Measurements from ENCODE around the gene MMP11.
A peak's percentile ranks its signal among the peaks of the same experiment; 100 is the strongest.

Gene MMP11

DNA sequence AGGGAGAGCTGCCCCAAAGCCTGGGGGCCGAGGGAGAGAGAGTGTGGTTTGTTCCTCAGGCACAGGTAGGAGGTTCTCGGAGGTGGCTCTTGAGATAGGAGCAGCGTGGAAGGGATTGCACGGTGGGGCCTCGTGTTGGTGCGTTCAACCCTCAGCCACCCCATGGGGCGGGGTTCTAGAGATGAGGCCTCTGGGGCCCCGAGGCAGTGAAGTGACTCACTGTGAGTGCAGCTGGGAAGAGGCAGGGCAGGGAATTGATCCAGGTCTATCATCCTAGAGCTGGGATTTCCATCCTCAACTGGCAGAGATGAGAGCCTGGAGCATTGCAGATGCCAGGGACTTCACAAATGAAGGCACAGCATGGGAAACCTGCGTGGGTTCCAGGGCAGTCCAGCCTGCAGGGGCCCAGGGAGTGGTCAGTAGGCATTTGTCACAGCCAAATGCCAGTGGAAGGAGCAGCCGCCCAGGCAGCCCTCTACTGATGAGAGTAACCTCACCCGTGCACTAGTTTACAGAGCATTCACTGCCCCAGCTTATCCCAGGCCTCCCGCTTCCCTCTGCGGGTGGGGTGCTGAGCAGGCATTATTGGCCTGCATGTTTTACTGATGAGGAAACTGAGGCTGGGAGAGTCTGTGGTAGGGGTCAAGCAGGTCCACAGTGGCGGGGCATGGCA is 9.0 kb downstream of the MMP11 start:
- DNase-seq: no peak

DNA sequence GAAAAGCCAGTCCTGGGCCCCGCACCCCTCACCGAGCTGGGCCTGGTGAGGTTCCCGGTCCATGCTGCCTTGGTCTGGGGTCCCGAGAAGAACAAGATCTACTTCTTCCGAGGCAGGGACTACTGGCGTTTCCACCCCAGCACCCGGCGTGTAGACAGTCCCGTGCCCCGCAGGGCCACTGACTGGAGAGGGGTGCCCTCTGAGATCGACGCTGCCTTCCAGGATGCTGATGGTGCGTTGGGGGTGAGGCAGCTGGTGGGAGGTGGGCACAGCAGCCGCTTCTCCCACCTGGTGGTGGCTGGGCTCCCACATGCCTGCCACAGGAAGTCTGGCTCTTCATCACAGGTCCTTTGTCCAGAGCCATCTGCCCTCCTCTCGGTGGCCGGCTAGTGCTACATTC is 9.6 kb downstream of the MMP11 start:
- DNase-seq: no peak

- DNase-seq: no peak
Measured at GRCh38 chr22:23782703-23783102, 10.1 kb downstream of the MMP11 start.

- no peak for DNase-seq
Measured at GRCh38 chr22:23783265-23784150, 10.9 kb downstream of the MMP11 start.

DNA sequence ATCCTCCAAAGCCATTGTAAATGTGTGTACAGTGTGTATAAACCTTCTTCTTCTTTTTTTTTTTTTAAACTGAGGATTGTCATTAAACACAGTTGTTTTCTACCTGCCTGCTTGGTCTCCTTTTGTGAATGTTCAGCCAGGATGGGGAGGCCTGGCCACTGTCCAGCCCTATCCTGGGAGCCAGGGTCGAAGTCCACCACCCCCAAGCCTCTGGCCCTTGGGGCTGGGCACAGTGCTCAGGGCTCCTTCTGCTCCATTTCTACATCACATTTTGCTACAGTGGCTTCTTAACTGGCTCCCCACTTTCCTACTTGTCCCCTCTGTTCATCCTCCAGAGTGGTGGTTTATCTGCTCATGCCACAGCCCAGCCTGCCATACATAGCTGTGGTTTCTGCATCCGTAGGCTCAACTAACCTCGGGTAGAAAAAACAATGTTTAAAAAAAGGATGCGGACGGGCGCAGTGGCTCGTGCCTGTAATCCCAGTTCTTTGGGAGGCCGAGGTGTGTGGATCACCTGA is 11.6 kb downstream of the MMP11 start:
- DNase-seq: no peak

DNA sequence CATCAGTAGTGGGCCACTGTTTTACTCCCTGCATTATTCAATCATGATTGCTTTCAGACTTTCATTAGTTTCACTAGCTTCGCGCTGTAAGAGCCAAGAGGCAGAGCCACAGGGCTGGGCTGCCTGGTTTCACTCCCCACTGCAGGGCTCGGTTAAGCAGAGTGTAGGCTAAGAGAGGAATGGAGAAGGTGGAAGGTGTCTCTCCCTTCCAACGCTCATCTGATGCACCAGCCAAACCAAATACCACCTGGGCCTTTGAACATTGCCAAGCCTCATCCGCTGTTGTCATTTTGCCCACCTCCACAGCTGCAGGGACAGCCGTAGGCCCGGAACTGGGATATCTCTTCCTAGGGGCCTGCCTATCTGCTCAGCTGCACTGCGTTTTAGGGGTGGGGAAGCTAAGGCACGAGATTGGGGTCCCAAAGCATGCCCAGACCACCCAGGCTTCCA is 13.6 kb downstream of the MMP11 start:
- DNase-seq: peak; percentile 64

- peak; percentile 85 for DNase-seq
Measured at GRCh38 chr22:23786752-23787599, 14.3 kb downstream of the MMP11 start, which contains the start of gene SMARCB1. SMARCB1 (plus strand) TSS chr22:23786966; CDS start chr22:23787170, 204 bp downstream.

- no peak for DNase-seq
Measured at GRCh38 chr22:23787600-23787896, 14.9 kb downstream of the MMP11 start.

- no peak for DNase-seq
Measured at GRCh38 chr22:23787910-23788309, 15.3 kb downstream of the MMP11 start.

- DNase-seq: peak; percentile 11
Measured at GRCh38 chr22:23789121-23789520, 16.5 kb downstream of the MMP11 start.

DNA sequence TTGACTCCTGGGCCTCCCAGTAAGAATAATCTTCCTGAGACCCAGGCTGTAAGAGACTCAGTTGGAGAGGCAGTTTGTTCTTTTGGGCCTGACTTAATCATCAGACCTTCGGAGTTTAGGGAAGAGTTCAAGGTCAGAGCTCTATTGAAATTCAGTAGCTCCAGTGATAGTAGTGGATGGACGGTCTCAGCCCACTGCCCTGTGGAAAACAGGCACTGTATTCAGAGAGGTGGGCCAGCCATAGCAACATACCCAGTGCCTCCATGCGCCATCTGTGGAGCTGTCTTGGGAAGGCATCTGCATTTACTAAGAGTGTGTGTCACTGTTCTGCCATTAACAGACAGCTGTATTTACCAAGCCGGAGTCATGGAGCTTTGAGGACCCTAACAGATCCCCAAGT is 17.0 kb downstream of the MMP11 start:
- DNase-seq: no peak

GRCh38 chr22:23790819-23791737 is 18.4 kb downstream of the MMP11 start:
- no peak for DNase-seq

DNA sequence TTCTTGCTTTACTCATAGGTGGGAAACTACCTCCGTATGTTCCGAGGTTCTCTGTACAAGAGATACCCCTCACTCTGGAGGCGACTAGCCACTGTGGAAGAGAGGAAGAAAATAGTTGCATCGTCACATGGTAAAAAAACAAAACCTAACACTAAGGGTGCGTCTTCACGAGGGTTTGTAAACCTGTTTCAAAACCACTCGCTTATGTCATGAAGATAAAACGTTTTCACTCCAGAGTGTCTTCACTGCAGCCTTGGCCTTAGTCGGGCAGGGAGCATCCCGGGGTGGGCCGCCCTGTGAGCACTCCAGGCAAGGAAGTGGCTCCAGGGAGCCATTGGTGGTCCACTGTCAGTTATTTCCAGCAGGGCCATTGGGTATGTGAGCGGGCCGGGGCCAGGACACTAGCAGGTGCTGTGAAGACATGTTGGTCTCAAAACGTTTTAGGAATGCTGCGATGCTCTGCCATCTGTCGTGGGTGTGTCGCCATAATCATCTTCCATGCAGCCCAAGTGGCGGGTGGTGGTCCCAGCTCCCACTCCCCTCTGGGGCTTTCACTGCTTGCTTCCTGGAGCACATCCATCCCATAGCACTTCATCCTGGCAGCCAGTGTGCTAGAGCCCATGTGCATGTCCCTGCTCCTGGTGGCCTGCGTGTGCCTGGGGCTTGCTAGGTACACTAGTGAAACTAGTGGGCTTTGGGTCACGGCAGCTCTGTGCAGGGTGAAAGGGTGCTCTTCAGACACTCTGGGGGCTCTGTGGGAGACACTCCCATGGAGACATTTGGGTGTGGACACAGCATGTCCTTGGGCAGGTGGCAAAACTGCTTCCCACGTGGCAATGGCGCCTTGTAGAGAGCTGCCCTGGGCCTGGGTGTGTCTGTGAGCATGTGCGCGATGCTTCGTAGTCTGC is 19.3 kb downstream of the MMP11 start:
- no peak for DNase-seq

- no peak for DNase-seq
Measured at GRCh38 chr22:23793326-23793725, 20.7 kb downstream of the MMP11 start.

- DNase-seq: no peak
Measured at GRCh38 chr22:23796461-23796860, 23.8 kb downstream of the MMP11 start.

GRCh38 chr22:23800297-23801237 is 27.9 kb downstream of the MMP11 start:
- no peak for DNase-seq

GRCh38 chr22:23801238-23801821 is 28.7 kb downstream of the MMP11 start:
- no peak for DNase-seq

DNA sequence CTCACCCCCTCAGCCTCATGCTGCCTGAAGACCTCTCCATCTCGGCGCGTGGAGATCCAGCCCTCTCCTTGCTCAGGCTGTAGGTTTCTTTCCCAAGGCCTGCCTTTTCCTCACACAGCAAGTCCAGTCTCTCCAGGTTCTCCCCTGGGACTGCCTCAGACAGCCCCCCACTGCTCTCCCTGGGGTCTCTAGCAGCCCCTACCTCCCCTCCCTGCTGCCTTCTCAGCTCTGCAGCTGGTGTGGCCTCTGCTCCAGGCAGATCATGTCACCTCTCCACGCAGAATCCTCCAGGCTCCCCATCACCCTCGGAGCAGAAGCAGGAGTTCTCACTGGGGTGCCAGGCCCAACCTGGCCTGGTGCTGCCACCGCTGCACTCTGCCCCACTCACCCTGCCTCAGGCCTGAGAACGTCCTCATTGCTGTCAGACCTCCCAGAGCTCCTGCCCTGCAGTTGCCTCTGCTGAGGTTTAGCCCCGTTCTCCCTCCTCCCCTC is 29.3 kb downstream of the MMP11 start:
- no peak for DNase-seq

Data from NCI-H1092 treated with DMSO at 0.1 percent for 48 hours (cell line).